Endothelial cell (in vitro differentiated cells): ENCODE measurements around the gene CCR2. TPM values are rescaled to one million over a fixed set of nuclear protein-coding genes. Genes with fewer than 3 reads are reported as not detected.

Source experiments
- DNase-seq: peaks from one replicate; pipeline ENCODE4 v3.0.0; 2021; ENCODE audit warnings: low spot score
- H3K27ac Mint-ChIP-seq: one replicate; pipeline ENCODE4 v1.8.0; 2021; ENCODE audit warnings: mixed read lengths, inconsistent platforms; ENCODE audit not compliant: unreplicated experiment
- H3K27me3 Mint-ChIP-seq: one replicate; pipeline ENCODE4 v1.8.0; 2021; ENCODE audit warnings: mild to moderate bottlenecking, moderate library complexity, mixed read lengths, inconsistent platforms; ENCODE audit not compliant: unreplicated experiment
- H3K36me3 Mint-ChIP-seq: one replicate; pipeline ENCODE4 v1.8.0; 2021; ENCODE audit warnings: mild to moderate bottlenecking, low read depth, mixed read lengths, inconsistent platforms; ENCODE audit not compliant: unreplicated experiment
- H3K4me1 Mint-ChIP-seq: one replicate; pipeline ENCODE4 v1.8.0; 2021; ENCODE audit warnings: mild to moderate bottlenecking, mixed read lengths, inconsistent platforms; ENCODE audit not compliant: unreplicated experiment
- H3K4me3 Mint-ChIP-seq: one replicate; pipeline ENCODE4 v1.8.0; 2021; ENCODE audit warnings: mild to moderate bottlenecking, mixed read lengths, inconsistent platforms; ENCODE audit not compliant: unreplicated experiment
- H3K9me3 Mint-ChIP-seq: one replicate; pipeline ENCODE4 v1.8.0; 2021; ENCODE audit warnings: mixed read lengths, inconsistent platforms; ENCODE audit not compliant: unreplicated experiment
- total RNA-seq: library from RNA; stranded (reverse); fragmentation: NEBNext Ultra II Directional; extraction: Animal tissue kit (Norgen Biotek cat#: 25700); gene quantifications from one replicate; pipeline ENCODE4 v1.2.1, GENCODE V29; 2021; ENCODE audit not compliant: unreplicated experiment
- TF ChIP-seq, protein P1 (sequence below): fragments of 200-600 bp; sonication (generic); IDR thresholded peaks from one replicate; pipeline ENCODE4 v1.5.0; 2021; ENCODE audit warnings: antibody characterized with exemption; ENCODE audit not compliant: unreplicated experiment

The CCR2 gene
- total RNA-seq, 1 donor from 2014 or later = not detected

DNA sequence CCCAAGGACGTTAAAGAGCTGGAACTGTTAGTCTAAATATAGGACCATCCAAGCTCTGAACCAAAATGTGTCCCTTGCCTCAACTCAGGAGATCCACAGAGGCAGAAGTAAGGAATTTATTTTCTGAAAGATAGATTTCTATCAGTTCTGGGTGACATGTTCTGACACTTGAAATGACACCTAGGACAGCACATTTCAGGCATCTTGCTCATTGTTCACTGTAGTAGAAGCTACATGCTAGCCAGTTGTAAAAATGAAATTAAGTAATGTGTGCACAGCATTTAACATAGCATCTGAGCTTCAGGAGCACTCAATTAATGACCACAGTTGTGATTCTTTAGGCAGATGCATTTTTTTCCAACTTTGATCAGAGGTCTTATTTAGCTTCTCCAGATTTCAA is 567 bp downstream of the CCR2 start:
- DNase-seq = no peak
- no peaks in the 10 kb centered on the region for H3K36me3 Mint-ChIP-seq
- H3K4me3 Mint-ChIP-seq = no peak overlapping the region
- H3K9me3 Mint-ChIP-seq = no peaks in the 10 kb centered on the region
- TF ChIP-seq, protein P1, sequence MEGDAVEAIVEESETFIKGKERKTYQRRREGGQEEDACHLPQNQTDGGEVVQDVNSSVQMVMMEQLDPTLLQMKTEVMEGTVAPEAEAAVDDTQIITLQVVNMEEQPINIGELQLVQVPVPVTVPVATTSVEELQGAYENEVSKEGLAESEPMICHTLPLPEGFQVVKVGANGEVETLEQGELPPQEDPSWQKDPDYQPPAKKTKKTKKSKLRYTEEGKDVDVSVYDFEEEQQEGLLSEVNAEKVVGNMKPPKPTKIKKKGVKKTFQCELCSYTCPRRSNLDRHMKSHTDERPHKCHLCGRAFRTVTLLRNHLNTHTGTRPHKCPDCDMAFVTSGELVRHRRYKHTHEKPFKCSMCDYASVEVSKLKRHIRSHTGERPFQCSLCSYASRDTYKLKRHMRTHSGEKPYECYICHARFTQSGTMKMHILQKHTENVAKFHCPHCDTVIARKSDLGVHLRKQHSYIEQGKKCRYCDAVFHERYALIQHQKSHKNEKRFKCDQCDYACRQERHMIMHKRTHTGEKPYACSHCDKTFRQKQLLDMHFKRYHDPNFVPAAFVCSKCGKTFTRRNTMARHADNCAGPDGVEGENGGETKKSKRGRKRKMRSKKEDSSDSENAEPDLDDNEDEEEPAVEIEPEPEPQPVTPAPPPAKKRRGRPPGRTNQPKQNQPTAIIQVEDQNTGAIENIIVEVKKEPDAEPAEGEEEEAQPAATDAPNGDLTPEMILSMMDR = no peak
- H3K27ac Mint-ChIP-seq = no peak overlapping the region
- no peaks in the 10 kb centered on the region for H3K27me3 Mint-ChIP-seq
- peaks cover 2% of the 10 kb centered on the region for H3K4me1 Mint-ChIP-seq

DNA sequence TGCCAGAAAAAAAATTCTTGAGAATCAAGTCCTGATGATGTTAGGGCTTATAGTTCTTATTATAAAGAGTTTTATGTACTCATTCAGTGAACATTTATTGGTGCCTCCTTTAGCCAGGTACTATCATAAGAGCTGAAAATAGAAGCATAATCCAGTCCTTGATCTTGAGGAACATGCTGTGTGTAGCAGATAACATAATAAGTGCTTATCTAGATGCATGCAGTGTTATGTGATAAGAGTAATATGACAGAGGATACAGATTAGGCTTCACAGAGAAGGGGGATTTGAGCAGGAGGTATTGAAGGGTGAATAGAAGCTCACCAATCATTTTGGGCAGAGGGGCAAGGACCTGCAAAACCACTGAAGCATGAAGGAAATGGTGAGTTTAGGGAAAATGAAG is 1.1 kb downstream of the CCR2 start:
- no peaks in the 10 kb centered on the region for H3K9me3 Mint-ChIP-seq

DNA sequence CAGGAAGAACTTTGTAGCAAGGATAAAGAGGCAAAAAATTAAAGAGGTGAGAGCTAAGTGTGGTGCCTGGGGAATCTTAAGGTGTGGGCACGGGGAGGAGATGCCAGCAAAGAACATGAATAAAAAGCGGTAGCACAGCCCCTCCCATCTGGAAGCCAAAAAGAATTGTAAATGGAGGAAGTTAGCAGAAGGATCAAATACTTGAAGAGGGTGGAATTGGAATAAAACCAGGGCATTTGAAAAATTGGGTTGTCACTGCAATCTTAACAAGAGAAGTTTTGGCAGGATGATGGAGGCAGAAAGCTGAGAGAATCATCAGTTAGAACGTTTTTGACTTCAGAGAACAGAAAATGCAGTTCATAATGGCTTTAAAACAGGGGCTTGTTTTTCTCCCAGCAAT is 2.4 kb downstream of the CCR2 start:
- no peaks in the 10 kb centered on the region for H3K9me3 Mint-ChIP-seq
- no peak overlapping the region for H3K27ac Mint-ChIP-seq
- peaks cover 2% of the 10 kb centered on the region for H3K4me1 Mint-ChIP-seq
- H3K27me3 Mint-ChIP-seq = no peaks in the 10 kb centered on the region
- TF ChIP-seq, protein P1 = no peak
- H3K36me3 Mint-ChIP-seq = no peaks in the 10 kb centered on the region
- H3K4me3 Mint-ChIP-seq = no peak overlapping the region
- DNase-seq = no peak

More for the DNA sequence above, 1.1 kb downstream of the CCR2 start:
- Mint-ChIP-seq H3K27me3 (no peaks in the 10 kb centered on the region), H3K36me3 (no peaks in the 10 kb centered on the region), H3K4me1 (peaks cover 2% of the 10 kb centered on the region), H3K4me3 (no peak overlapping the region), H3K27ac (no peak overlapping the region)
- TF ChIP-seq, protein P1 = no peak
- DNase-seq = no peak

DNA sequence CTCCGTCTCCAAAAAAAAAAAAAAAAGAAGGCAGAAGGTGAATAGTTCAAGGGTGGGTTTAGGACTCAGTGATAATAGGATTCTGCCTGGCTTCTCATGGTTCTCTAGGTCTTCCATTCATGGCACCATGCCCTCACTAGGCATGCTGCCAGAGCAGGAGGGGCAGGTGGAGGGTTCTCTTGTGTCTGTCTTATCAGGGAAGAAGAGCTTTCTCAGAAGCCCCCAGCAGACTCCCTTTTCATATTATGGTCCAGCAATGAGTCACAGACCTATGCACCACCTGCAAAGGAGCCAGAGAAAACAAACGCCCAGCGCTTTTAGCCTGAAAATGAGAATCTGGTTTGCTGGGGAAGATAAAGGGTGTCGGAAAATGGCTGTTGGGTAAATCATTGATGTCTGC is 3.0 kb downstream of the CCR2 start:
- DNase-seq = no peak
- TF ChIP-seq, protein P1 = no peak
- H3K27me3 Mint-ChIP-seq = no peaks in the 10 kb centered on the region
- peaks cover 2% of the 10 kb centered on the region for H3K4me1 Mint-ChIP-seq
- no peaks in the 10 kb centered on the region for H3K36me3 Mint-ChIP-seq
- no peaks in the 10 kb centered on the region for H3K9me3 Mint-ChIP-seq
- H3K27ac Mint-ChIP-seq = no peak overlapping the region
- H3K4me3 Mint-ChIP-seq = no peak overlapping the region

DNA sequence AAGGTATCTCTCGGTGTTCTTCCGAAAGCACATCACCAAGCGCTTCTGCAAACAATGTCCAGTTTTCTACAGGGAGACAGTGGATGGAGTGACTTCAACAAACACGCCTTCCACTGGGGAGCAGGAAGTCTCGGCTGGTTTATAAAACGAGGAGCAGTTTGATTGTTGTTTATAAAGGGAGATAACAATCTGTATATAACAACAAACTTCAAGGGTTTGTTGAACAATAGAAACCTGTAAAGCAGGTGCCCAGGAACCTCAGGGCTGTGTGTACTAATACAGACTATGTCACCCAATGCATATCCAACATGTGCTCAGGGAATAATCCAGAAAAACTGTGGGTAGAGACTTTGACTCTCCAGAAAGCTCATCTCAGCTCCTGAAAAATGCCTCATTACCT is 4.6 kb downstream of the CCR2 start:
- Mint-ChIP-seq H3K9me3 (no peaks in the 10 kb centered on the region), H3K36me3 (no peaks in the 10 kb centered on the region), H3K4me3 (no peak overlapping the region), H3K4me1 (peaks cover 2% of the 10 kb centered on the region), H3K27ac (no peak overlapping the region), H3K27me3 (no peaks in the 10 kb centered on the region)
- DNase-seq = no peak
- TF ChIP-seq, protein P1 = no peak
